Liver (tissue), 9 donors: Measurements from ENCODE around the gene PLAU. TPM values are rescaled to one million over a fixed set of nuclear protein-coding genes. Genes with fewer than 3 reads are reported as not detected.

ENCODE experiments used
- DNase-seq: peaks from one replicate; pipeline ENCODE4 v3.0.0-alpha.2; 2017; ENCODE audit warnings: low spot score
- H3K27ac ChIP-seq, 2 donors: one replicate each; pipeline ENCODE4 v1.7.0; 2013; ENCODE audit warnings: inconsistent platforms in 2 of 2, low read length in 2 of 2, control low read depth in 1 of 2, low read depth in 1 of 2, mild to moderate bottlenecking in 1 of 2
- H3K27me3 ChIP-seq, 4 donors: one replicate each; pipeline versions ENCODE4 v1.6.1 to v1.7.0; 2013; ENCODE audit warnings: low read length in 3 of 4, inconsistent platforms in 1 of 4, mild to moderate bottlenecking in 1 of 4, moderate library complexity in 1 of 4; ENCODE audit not compliant: control insufficient read depth in 4 of 4, insufficient read depth in 4 of 4
- H3K36me3 ChIP-seq, 4 donors: one replicate each; pipeline versions ENCODE4 v1.6.1 to v1.7.0; 2013; ENCODE audit warnings: low read length in 3 of 4, mild to moderate bottlenecking in 3 of 4, low read depth in 1 of 4, moderate library complexity in 1 of 4; ENCODE audit not compliant: control insufficient read depth in 4 of 4, insufficient read depth in 3 of 4
- H3K4me1 ChIP-seq, 4 donors: one replicate each; pipeline versions ENCODE4 v1.6.1 to v1.7.0; 2013; ENCODE audit warnings: low read length in 3 of 4, mild to moderate bottlenecking in 3 of 4, moderate library complexity in 1 of 4; ENCODE audit not compliant: control insufficient read depth in 4 of 4, insufficient read depth in 4 of 4
- H3K4me3 ChIP-seq, 3 donors: one replicate each; pipeline versions ENCODE4 v1.6.1 to v1.7.0; 2013; ENCODE audit warnings: low read length in 3 of 3, control low read depth in 1 of 3, low read depth in 1 of 3, mild to moderate bottlenecking in 1 of 3
- H3K9ac ChIP-seq, 2 donors: one replicate each; pipeline ENCODE4 v1.7.0; 2013; ENCODE audit warnings: low read length in 2 of 2, mild to moderate bottlenecking in 2 of 2, moderate library complexity in 2 of 2, control low read depth in 1 of 2, low read depth in 1 of 2
- H3K9me3 ChIP-seq, 4 donors: one replicate each; pipeline versions ENCODE4 v1.6.1 to v1.7.0; 2013; ENCODE audit warnings: low read length in 3 of 4; ENCODE audit not compliant: control insufficient read depth in 4 of 4
- ATF3 ChIP-seq: IDR thresholded peaks from 2 replicates; pipeline ENCODE4 v1.6.1; 2016; ENCODE audit warnings: antibody characterized with exemption
- EGR1 ChIP-seq, 2 donors: IDR thresholded peaks; 2 replicates each; pipeline ENCODE4 v1.6.1; 2016 to 2018; ENCODE audit warnings: antibody characterized with exemption in 2 of 2, low read depth in 2 of 2
- FOXA1 ChIP-seq: IDR thresholded peaks from 2 replicates; pipeline ENCODE4 v1.6.1; 2016; ENCODE audit warnings: antibody characterized with exemption
- FOXA2 ChIP-seq: IDR thresholded peaks from 2 replicates; pipeline ENCODE4 v1.6.1; 2016; ENCODE audit warnings: antibody characterized with exemption
- HNF4A ChIP-seq, 2 donors: conservative IDR thresholded peaks; 2 replicates each; pipeline ENCODE4 v1.6.1; 2016; ENCODE audit warnings: antibody characterized with exemption in 2 of 2, mild to moderate bottlenecking in 2 of 2
- NR2F2 ChIP-seq: IDR thresholded peaks from 2 replicates; pipeline ENCODE4 v1.6.1; 2016; ENCODE audit warnings: antibody characterized with exemption
- RAD21 ChIP-seq, 2 donors: IDR thresholded peaks; 2 replicates each; pipeline ENCODE4 v1.6.1; 2016; ENCODE audit warnings: antibody characterized with exemption in 2 of 2, mild to moderate bottlenecking in 2 of 2
- RXRA ChIP-seq, 2 donors: IDR thresholded peaks; 2 replicates each; pipeline ENCODE4 v1.6.1; 2017 to 2018; ENCODE audit warnings: antibody characterized with exemption in 2 of 2, mild to moderate bottlenecking in 1 of 2
- SP1 ChIP-seq: IDR thresholded peaks from 2 replicates; pipeline ENCODE4 v1.6.1; 2018; ENCODE audit warnings: antibody characterized with exemption, mild to moderate bottlenecking
- TAF1 ChIP-seq: conservative IDR thresholded peaks from 2 replicates; pipeline ENCODE4 v1.6.1; 2016; ENCODE audit warnings: antibody characterized with exemption, mild to moderate bottlenecking
- YY1 ChIP-seq: IDR thresholded peaks from 2 replicates; pipeline ENCODE4 v1.6.1; 2016; ENCODE audit warnings: antibody characterized with exemption, mild to moderate bottlenecking
- WGBS: extraction: QIAGEN DNeasy Blood & Tissue Kit; methylation state at CpG from one replicate; pipeline ENCODE4 v1.1.7; 2013; 5-methylcytosine and 5-hydroxymethylcytosine counted together
- polyA plus RNA-seq, 2 donors: library from polyadenylated mRNA; stranded (reverse) in 1 of 2; unstranded in 1 of 2; fragments of 200-250 nt in 1 of 2; fragments of >200 nt in 1 of 2; fragmentation: Nextera tagmentation in 1 of 2; extraction: Ambion mirVana in 1 of 2; gene quantifications; one replicate each; pipeline versions ENCODE4 v1.2.1 to v1.2.3, GENCODE V29; 2013 to 2015
- total RNA-seq, 2 donors: library from RNA; depleted of rRNA; stranded (reverse); fragments of >200 nt; gene quantifications; one replicate each; pipeline ENCODE4 v1.2.3, GENCODE V29; 2014
- TF ChIP-seq, protein P1 (sequence below): fragments of 150-350 bp; IDR thresholded peaks from 2 replicates; pipeline ENCODE4 v1.5.1; 2017; ENCODE audit warnings: improper control_type of control experiment, low read depth, low read length; ENCODE audit not compliant: missing input control
- TF ChIP-seq, protein P2 (sequence below): IDR thresholded peaks from 2 replicates; pipeline ENCODE4 v1.6.1; 2016; ENCODE audit warnings: antibody characterized with exemption
- TF ChIP-seq, protein P3 (sequence below): IDR thresholded peaks from 2 replicates; pipeline ENCODE4 v1.6.1; 2016; ENCODE audit warnings: antibody characterized with exemption, mild to moderate bottlenecking
- donor health status: healthy.
- donor health status: healthy.
- donor health status: healthy.
- donor health status: healthy.
- donor health status: healthy.

Gene PLAU
- total and polyA plus RNA-seq, 4 donors = 0.40 to 1.0 (median 0.79) TPM

DNA sequence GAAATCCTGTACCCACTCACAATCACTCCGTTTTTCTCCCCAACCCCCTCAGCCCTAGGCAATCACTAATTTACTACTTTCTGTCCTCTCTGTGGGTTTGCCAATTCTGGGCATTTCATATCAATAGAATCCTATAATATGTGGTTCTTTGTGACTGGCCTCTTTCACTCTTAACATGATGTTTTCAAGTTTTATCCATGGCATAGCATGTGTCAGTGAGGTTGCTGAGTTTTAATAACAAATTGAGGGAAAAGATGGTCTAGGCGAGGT lies 11.9 kb downstream of the PLAU start (continued):
- no peak for TF ChIP-seq ATF3
- no peak for TF ChIP-seq SP1
- no peak for TF ChIP-seq HNF4A (conservative IDR thresholded peaks at IDR 0.05)
- TF ChIP-seq RAD21 (IDR thresholded peaks at IDR 0.05) = no peak
- TF ChIP-seq, protein P1, sequence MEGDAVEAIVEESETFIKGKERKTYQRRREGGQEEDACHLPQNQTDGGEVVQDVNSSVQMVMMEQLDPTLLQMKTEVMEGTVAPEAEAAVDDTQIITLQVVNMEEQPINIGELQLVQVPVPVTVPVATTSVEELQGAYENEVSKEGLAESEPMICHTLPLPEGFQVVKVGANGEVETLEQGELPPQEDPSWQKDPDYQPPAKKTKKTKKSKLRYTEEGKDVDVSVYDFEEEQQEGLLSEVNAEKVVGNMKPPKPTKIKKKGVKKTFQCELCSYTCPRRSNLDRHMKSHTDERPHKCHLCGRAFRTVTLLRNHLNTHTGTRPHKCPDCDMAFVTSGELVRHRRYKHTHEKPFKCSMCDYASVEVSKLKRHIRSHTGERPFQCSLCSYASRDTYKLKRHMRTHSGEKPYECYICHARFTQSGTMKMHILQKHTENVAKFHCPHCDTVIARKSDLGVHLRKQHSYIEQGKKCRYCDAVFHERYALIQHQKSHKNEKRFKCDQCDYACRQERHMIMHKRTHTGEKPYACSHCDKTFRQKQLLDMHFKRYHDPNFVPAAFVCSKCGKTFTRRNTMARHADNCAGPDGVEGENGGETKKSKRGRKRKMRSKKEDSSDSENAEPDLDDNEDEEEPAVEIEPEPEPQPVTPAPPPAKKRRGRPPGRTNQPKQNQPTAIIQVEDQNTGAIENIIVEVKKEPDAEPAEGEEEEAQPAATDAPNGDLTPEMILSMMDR = no peak
- no peak for TF ChIP-seq NR2F2
- no peak for TF ChIP-seq YY1
- no peak for TF ChIP-seq EGR1 (IDR thresholded peaks at IDR 0.05; ENCODE audit: low read depth in 2 of 2)
- no peak for TF ChIP-seq FOXA2
- TF ChIP-seq RXRA (IDR thresholded peaks at IDR 0.05) = no peak

DNA sequence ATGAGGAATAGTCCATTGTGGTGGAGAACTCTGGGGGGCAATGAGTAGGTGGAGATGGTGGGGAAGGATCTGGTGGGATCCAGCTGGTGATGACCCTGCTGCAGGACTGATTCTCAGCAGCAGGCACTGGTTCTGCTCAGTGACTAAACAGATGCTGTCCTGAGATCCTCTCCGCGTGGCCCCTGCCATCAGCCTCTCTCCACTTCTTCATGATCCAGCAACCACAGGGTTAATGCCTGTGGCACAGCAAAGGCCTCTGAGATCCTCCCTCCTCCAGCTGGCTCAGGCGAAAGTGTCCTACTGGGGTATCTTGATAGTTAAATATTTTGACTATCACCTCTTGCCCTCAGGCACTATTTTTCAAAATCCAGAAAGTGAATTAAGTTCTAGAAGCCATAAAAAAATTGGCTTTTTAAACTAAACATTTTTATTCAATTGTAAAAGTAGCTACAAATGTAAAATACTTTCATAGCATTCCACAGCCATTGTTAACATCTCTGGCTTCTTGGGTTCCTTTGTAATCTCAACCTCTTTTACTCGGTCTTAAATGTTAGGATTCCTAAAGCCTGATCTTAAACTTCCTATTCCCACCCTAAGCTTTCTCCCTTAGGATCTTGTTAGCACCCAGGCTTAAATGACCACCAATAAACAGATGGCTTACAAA lies 13.1 kb downstream of the PLAU start:
- no peaks in the 10 kb centered on the region for H3K36me3 ChIP-seq
- no peak overlapping the region for H3K27ac ChIP-seq
- H3K9me3 ChIP-seq = peaks cover 0 to 1% (median under 1%) of the 10 kb centered on the region in 4 donors
- no peaks in the 10 kb centered on the region for H3K4me1 ChIP-seq
- H3K9ac ChIP-seq = no peak overlapping the region
- 62% methylated on average over 4 of the region's 4 CpGs for WGBS
- no peak for DNase-seq
- TF ChIP-seq FOXA2 (no peak), FOXA1 (no peak), NR2F2 (no peak), RAD21 (IDR thresholded peaks at IDR 0.05) (no peak), ATF3 (no peak), TAF1 (no peak), EGR1 (IDR thresholded peaks at IDR 0.05; ENCODE audit: low read depth in 2 of 2) (no peak), SP1 (no peak), RXRA (IDR thresholded peaks at IDR 0.05) (no peak), HNF4A (conservative IDR thresholded peaks at IDR 0.05) (no peak)
- TF ChIP-seq, protein P2, sequence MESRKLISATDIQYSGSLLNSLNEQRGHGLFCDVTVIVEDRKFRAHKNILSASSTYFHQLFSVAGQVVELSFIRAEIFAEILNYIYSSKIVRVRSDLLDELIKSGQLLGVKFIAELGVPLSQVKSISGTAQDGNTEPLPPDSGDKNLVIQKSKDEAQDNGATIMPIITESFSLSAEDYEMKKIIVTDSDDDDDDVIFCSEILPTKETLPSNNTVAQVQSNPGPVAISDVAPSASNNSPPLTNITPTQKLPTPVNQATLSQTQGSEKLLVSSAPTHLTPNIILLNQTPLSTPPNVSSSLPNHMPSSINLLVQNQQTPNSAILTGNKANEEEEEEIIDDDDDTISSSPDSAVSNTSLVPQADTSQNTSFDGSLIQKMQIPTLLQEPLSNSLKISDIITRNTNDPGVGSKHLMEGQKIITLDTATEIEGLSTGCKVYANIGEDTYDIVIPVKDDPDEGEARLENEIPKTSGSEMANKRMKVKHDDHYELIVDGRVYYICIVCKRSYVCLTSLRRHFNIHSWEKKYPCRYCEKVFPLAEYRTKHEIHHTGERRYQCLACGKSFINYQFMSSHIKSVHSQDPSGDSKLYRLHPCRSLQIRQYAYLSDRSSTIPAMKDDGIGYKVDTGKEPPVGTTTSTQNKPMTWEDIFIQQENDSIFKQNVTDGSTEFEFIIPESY = no peak
- TF ChIP-seq, protein P3, sequence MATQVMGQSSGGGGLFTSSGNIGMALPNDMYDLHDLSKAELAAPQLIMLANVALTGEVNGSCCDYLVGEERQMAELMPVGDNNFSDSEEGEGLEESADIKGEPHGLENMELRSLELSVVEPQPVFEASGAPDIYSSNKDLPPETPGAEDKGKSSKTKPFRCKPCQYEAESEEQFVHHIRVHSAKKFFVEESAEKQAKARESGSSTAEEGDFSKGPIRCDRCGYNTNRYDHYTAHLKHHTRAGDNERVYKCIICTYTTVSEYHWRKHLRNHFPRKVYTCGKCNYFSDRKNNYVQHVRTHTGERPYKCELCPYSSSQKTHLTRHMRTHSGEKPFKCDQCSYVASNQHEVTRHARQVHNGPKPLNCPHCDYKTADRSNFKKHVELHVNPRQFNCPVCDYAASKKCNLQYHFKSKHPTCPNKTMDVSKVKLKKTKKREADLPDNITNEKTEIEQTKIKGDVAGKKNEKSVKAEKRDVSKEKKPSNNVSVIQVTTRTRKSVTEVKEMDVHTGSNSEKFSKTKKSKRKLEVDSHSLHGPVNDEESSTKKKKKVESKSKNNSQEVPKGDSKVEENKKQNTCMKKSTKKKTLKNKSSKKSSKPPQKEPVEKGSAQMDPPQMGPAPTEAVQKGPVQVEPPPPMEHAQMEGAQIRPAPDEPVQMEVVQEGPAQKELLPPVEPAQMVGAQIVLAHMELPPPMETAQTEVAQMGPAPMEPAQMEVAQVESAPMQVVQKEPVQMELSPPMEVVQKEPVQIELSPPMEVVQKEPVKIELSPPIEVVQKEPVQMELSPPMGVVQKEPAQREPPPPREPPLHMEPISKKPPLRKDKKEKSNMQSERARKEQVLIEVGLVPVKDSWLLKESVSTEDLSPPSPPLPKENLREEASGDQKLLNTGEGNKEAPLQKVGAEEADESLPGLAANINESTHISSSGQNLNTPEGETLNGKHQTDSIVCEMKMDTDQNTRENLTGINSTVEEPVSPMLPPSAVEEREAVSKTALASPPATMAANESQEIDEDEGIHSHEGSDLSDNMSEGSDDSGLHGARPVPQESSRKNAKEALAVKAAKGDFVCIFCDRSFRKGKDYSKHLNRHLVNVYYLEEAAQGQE = no peak
- no peaks in the 10 kb centered on the region for H3K27me3 ChIP-seq
- H3K4me3 ChIP-seq = no peak overlapping the region
